ENCODE results near the gene RNF183.

RNF183 gene

DNA sequence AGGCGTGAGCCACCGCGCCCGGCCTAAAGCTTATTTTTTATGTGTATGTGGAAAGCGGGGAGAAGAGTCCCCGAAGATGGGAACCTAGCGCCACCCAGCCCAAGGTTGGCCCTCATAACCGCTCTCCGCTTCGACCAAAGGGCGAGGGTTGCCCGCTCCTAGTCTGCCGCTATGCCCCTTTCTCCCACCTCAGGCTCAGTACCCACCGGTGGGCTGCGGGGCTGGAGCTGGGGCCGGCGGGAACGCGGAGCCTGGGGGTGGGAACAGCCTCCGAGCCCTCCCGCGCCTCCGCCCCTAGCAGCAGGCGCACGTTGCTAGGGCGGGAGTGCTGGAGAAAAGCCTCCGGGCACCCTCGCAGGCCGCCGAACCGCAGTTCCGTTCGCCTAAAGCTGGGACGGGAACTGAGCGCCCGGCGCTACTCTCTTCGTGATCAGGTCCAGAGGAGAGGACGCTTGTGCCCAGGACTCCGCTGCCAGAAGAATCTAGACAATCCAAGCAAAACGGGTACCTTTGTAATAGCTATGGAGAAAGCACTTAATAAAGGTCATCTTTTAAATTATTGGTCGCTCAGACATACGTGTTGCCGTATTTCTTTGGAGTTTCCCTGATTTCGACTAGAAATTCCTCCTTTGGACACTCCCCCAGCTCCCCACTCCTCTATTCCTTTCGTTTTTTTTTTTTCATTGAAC lies 37.0 kb upstream of the RNF183 start, which contains the start of gene WDR31:
Gene WDR31 (minus strand): TSS at position 265 of the 689 bp plus-strand sequence. CDS start 8,253 bp downstream, outside the sequence.
- in situ Hi-C loops (cut with HindIII; ENCODE audit: low sequenced_read_pairs), result no loop called here
- TF ChIP-seq, protein P1, sequence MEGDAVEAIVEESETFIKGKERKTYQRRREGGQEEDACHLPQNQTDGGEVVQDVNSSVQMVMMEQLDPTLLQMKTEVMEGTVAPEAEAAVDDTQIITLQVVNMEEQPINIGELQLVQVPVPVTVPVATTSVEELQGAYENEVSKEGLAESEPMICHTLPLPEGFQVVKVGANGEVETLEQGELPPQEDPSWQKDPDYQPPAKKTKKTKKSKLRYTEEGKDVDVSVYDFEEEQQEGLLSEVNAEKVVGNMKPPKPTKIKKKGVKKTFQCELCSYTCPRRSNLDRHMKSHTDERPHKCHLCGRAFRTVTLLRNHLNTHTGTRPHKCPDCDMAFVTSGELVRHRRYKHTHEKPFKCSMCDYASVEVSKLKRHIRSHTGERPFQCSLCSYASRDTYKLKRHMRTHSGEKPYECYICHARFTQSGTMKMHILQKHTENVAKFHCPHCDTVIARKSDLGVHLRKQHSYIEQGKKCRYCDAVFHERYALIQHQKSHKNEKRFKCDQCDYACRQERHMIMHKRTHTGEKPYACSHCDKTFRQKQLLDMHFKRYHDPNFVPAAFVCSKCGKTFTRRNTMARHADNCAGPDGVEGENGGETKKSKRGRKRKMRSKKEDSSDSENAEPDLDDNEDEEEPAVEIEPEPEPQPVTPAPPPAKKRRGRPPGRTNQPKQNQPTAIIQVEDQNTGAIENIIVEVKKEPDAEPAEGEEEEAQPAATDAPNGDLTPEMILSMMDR (IDR thresholded peaks at IDR 0.05; ENCODE audit: low read depth, low read length, missing control alignments), result no peak
- peak; percentile 69 for DNase-seq (ENCODE audit: low read depth)
- H3K4me3 ChIP-seq (ENCODE audit: low read depth, low read length), result peak within 1 kb of the TSS; percentile 74

DNA sequence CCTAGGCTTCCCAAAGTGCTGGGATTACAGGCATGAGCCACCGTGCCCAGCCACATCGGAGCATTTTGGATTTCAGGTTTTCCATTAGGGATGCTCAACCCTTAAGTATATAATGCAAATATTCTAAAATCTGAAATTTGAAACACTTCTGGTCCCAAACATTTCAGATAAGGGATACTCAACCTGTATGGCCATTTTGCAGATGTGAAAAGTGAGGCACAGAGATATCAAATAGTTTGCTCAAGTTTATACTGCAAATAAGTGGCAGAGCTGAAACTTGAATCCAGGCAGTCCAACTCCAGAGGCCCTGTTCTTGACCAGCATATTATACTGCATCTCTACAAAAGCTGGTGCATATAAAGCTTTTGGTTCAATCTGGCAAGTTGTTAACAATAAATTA lies 34.5 kb upstream of the RNF183 start:
- DNase-seq (ENCODE audit: low read depth), result no peak
- in situ Hi-C loops (cut with HindIII; ENCODE audit: low sequenced_read_pairs), result no loop called here
- TF ChIP-seq, protein P1 (IDR thresholded peaks at IDR 0.05; ENCODE audit: low read depth, low read length, missing control alignments), result no peak
- no peak overlapping the region for H3K4me3 ChIP-seq (ENCODE audit: low read depth, low read length)

DNA sequence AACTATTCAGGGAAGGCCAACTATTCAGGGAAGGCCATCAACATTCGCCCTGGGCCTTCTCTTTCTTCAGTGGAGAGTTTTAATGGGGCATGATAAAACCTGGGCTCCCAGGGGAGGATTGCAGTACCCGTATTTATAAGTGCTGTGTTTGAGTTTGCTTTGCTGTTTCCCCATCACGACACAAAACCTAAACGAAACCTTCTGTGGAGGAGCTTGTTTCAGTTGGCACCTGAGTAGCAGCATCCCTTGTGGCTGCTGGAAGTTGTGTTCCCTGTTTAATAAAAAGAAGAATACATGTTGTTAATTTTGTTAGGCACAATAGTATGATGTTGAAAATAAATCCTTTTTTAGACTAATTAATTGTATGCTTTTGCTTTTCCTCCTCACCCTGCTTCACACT lies 28.6 kb upstream of the RNF183 start:
- in situ Hi-C loops (cut with HindIII; ENCODE audit: low sequenced_read_pairs), result no loop called here

DNA sequence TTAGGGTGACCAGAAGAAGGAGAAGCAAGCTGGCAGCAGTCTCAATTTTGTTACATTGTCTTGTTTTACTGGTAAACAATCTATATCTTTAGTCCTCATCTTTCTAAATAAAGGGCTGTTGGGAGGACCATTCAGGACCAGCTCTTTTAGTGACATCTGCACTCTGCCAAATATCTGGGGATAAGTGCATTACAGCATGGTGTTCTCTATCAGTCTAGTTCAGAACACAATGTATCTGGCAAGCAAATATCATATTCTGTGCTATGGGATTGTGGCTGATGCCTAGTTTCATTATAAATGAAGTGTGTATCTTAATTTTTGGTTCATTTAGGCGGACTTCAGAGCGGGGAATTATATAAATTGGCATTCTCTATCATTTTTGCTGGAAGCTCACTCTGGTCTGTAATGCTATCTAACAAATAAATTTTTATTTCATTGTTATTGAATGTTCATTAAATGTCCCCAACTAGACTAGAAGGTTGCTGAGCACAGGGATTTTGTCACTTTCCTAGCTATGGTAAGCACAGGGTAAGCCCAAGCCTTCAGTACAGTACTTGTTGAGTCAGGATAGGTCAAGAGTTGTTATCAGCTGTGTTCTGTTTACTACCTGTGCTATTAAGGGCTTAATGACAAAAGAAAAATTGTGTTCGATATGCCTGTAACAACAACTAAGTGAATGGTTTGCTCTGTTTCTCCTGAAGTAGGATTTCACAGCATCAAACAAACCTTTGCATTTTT lies 25.0 kb upstream of the RNF183 start:
- in situ Hi-C loops (cut with HindIII; ENCODE audit: low sequenced_read_pairs), result no loop called here
- DNase-seq (ENCODE audit: low read depth), result no peak
- no peak overlapping the region for H3K4me3 ChIP-seq (ENCODE audit: low read depth, low read length)
- TF ChIP-seq, protein P1 (IDR thresholded peaks at IDR 0.05; ENCODE audit: low read depth, low read length, missing control alignments), result no peak

More for the DNA sequence above, 28.6 kb upstream of the RNF183 start:
- H3K4me3 ChIP-seq (ENCODE audit: low read depth, low read length), result no peak overlapping the region
- no peak for DNase-seq (ENCODE audit: low read depth)
- TF ChIP-seq, protein P1 (IDR thresholded peaks at IDR 0.05; ENCODE audit: low read depth, low read length, missing control alignments), result no peak

DNA sequence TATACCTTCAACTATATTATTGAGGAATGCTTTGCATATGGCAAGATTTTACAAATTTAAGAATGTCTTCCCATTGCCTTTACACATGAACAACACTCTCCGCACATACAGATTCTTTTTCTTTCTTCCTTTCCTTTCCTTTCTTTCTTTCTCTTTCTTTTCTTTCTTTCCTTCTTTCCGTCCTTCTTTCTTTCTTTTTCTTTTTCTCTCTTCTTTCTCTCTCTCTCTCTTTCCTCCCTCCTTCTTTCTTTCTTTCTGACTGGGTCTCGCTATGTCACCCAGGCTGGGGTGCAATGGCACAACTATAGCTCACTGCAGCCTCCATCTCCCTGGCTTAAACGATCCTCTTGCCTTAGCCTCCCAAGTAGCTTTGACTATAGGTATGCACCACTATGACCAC lies 23.1 kb upstream of the RNF183 start:
- H3K4me3 ChIP-seq (ENCODE audit: low read depth, low read length), result no peak overlapping the region
- in situ Hi-C loops (cut with HindIII; ENCODE audit: low sequenced_read_pairs), result no loop called here
- TF ChIP-seq, protein P1 (IDR thresholded peaks at IDR 0.05; ENCODE audit: low read depth, low read length, missing control alignments), result no peak
- DNase-seq (ENCODE audit: low read depth), result no peak

DNA sequence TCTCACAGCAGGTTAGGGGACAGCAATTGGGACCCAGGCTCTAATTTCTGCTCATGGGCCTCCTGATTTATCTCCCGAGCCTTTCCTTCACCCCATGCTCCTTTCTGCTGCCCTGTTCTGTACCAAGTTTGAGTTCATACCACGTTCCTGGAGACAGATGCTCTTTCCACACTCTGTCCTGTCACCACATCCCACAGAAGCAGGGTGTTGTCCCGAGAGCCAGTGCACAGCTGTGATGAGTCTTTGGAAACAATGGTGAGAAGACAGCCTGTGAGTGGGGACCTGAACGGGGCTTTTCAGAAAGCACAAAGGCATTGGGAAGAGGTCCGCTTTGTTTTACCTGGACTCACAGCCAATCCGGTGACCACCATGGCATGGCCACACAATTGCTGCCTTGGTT lies 19.5 kb upstream of the RNF183 start:
- H3K4me3 ChIP-seq (ENCODE audit: low read depth, low read length), result no peak overlapping the region
- in situ Hi-C loops (cut with HindIII; ENCODE audit: low sequenced_read_pairs), result no loop called here
- DNase-seq (ENCODE audit: low read depth), result no peak
- TF ChIP-seq, protein P1 (IDR thresholded peaks at IDR 0.05; ENCODE audit: low read depth, low read length, missing control alignments), result no peak
